Dendritic cell treated with granulocyte-macrophage colony-stimulating factor and Interleukin-4, amounts not matched to agents 40 ng/mL and 50 ng/mL, for 4 days (primary cell): Measurements from ENCODE around the gene TTC39B.

Experiments
- H3K27ac Mint-ChIP-seq: one replicate; pipeline ENCODE4 v1.8.0; 2022; ENCODE audit warnings: mild to moderate bottlenecking, mixed read lengths
- H3K27me3 Mint-ChIP-seq: one replicate; pipeline ENCODE4 v1.8.0; 2022; ENCODE audit warnings: mild to moderate bottlenecking, mixed read lengths
- H3K36me3 Mint-ChIP-seq: one replicate; pipeline ENCODE4 v1.8.0; 2022; ENCODE audit warnings: low read depth, mixed read lengths
- H3K4me1 Mint-ChIP-seq: one replicate; pipeline ENCODE4 v1.8.0; 2022; ENCODE audit warnings: low read depth, mixed read lengths
- H3K4me3 Mint-ChIP-seq: one replicate; pipeline ENCODE4 v1.8.0; 2022; ENCODE audit warnings: mild to moderate bottlenecking, moderate library complexity, mixed read lengths
- H3K9me3 Mint-ChIP-seq: one replicate; pipeline ENCODE4 v1.8.0; 2022; ENCODE audit warnings: mixed read lengths
- intact Hi-C: fragments of 100-400 bp; cut with micrococcal nuclease; formaldehyde crosslinking; loops from one replicate; pipeline ENCODE4 v1.15.0; 2022

Gene TTC39B

GRCh38 chr9:15127831-15128230 lies 179.2 kb downstream of the TTC39B start:
- Mint-ChIP-seq H3K36me3 (no peaks in the 10 kb centered on the region), H3K4me3 (no peak overlapping the region), H3K9me3 (no peaks in the 10 kb centered on the region), H3K27ac (no peak overlapping the region), H3K4me1 (no peaks in the 10 kb centered on the region), H3K27me3 (peaks cover 9% of the 10 kb centered on the region)
- intact Hi-C loops: no loop called here

GRCh38 chr9:15121630-15122029 lies 185.4 kb downstream of the TTC39B start:
- H3K4me1 Mint-ChIP-seq: no peaks in the 10 kb centered on the region
- intact Hi-C loops: no loop called here
- H3K9me3 Mint-ChIP-seq: no peaks in the 10 kb centered on the region
- no peak overlapping the region for H3K4me3 Mint-ChIP-seq
- H3K27me3 Mint-ChIP-seq: peaks cover 4% of the 10 kb centered on the region
- H3K36me3 Mint-ChIP-seq: no peaks in the 10 kb centered on the region
- H3K27ac Mint-ChIP-seq: no peak overlapping the region

GRCh38 chr9:15116130-15116580 lies 190.9 kb downstream of the TTC39B start:
- no peaks in the 10 kb centered on the region for H3K27me3 Mint-ChIP-seq
- no peaks in the 10 kb centered on the region for H3K4me1 Mint-ChIP-seq
- no peaks in the 10 kb centered on the region for H3K36me3 Mint-ChIP-seq
- intact Hi-C loops: no loop called here
- no peak overlapping the region for H3K4me3 Mint-ChIP-seq
- H3K27ac Mint-ChIP-seq: no peak overlapping the region
- no peaks in the 10 kb centered on the region for H3K9me3 Mint-ChIP-seq

GRCh38 chr9:15115702-15116101 lies 191.3 kb downstream of the TTC39B start:
- H3K36me3 Mint-ChIP-seq: no peaks in the 10 kb centered on the region

GRCh38 chr9:15115041-15115440 lies 192.0 kb downstream of the TTC39B start:
- no peaks in the 10 kb centered on the region for H3K36me3 Mint-ChIP-seq
- no peak overlapping the region for H3K27ac Mint-ChIP-seq
- no peaks in the 10 kb centered on the region for H3K9me3 Mint-ChIP-seq
- no peak overlapping the region for H3K4me3 Mint-ChIP-seq
- H3K27me3 Mint-ChIP-seq: no peaks in the 10 kb centered on the region
- intact Hi-C loops: no loop called here
- no peaks in the 10 kb centered on the region for H3K4me1 Mint-ChIP-seq

More at GRCh38 chr9:15115702-15116101, 191.3 kb downstream of the TTC39B start:
- Mint-ChIP-seq H3K9me3 (no peaks in the 10 kb centered on the region), H3K27me3 (no peaks in the 10 kb centered on the region), H3K4me1 (no peaks in the 10 kb centered on the region), H3K4me3 (no peak overlapping the region), H3K27ac (no peak overlapping the region)
- intact Hi-C loops: no loop called here
